ENCODE data around the gene SPTBN2. TPM values are rescaled to one million over a fixed set of nuclear protein-coding genes. Genes with fewer than 3 reads are reported as not detected.
A peak's percentile ranks its signal among the peaks of the same experiment; 100 is the strongest.

The SPTBN2 gene
- total and polyA plus RNA-seq, 2 experiments from 2014 or later, result 0.22 TPM; not detected in 1

GRCh38 chr11:66653123-66653522, 75.9 kb downstream of the SPTBN2 start:
- peak; percentile 47 for DNase-seq
- Histone ChIP-seq H3F3A (ENCODE audit: insufficient read depth) (peaks cover 34% of the 10 kb centered on the region), H3K4me2 (ENCODE audit: unreplicated experiment) (no peak overlapping the region), H3K9ac (no peak overlapping the region), H3K36me3 (ENCODE audit: low read depth) (peaks cover 23% of the 10 kb centered on the region), H3K4me1 (ENCODE audit: insufficient read depth) (0 out of 2 replicates have a peak, but pooled peaks cover 4% of the 10 kb centered on the region), H3K9me3 (ENCODE audit: low read depth) (no peaks in the 10 kb centered on the region), H3K9me2 (ENCODE audit: insufficient read depth) (no peaks in the 10 kb centered on the region), H3K4me3 (no peak overlapping the region), H4K20me1 (ENCODE audit: insufficient read depth) (peaks cover 7% of the 10 kb centered on the region; the same call in 1 of the 2 replicates), H3K27ac (peak overlapping the region; percentile 33; the same call in 1 of the 2 replicates), H3K79me2 (ENCODE audit: insufficient read depth) (peaks cover 97% of the 10 kb centered on the region), H2AFZ (no peak overlapping the region), H3K27me3 (replicated peaks; ENCODE audit: insufficient read depth) (no peaks in the 10 kb centered on the region)
- TF ChIP-seq EZH2phosphoT487 (IDR thresholded peaks at IDR 0.05; ENCODE audit: insufficient read depth, low read depth) (no peak), EZH2 (IDR thresholded peaks at IDR 0.05; ENCODE audit: insufficient read depth, poor library complexity, severe bottlenecking) (no peak)
- 87 to 94% methylated on average over 6 of the region's 6 CpGs for WGBS, 2 experiments (ENCODE audit: low coverage in 1 of 2, low lambda C conversion rate in 2 of 2, missing lambda C conversion rate in 2 of 2)
- in situ Hi-C loops (cut with MboI), result no loop called here

DNA sequence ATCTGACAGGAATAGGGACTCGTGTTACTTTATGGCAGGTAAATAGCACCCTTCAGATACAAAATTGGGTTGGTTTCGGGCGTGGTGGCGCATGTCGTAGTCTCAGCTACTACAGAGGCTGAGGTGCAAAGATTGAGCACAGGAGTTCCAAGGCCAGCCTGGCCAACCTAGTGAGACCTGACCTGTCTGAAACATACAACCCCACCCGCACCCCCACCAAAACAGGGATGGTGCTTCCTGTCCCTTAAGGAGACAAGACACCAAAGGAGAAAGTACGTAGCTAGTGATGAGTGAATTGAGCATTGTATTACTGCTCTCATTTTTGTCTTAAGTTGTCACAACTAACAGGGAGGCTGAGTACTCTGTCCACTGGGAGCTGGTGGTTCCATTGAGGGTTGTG, 76.4 kb downstream of the SPTBN2 start:
- no peak overlapping the region for H3K9ac ChIP-seq
- H3K4me2 ChIP-seq (ENCODE audit: unreplicated experiment), result no peak overlapping the region
- peaks cover 25% of the 10 kb centered on the region for H3K36me3 ChIP-seq (ENCODE audit: low read depth)
- H3K9me3 ChIP-seq (ENCODE audit: low read depth), result no peaks in the 10 kb centered on the region
- 0 out of 2 replicates have a peak, but pooled peaks cover 4% of the 10 kb centered on the region for H3K4me1 ChIP-seq (ENCODE audit: insufficient read depth)
- peaks cover 7% of the 10 kb centered on the region; the same call in 1 of the 2 replicates for H4K20me1 ChIP-seq (ENCODE audit: insufficient read depth)
- H3K9me2 ChIP-seq (ENCODE audit: insufficient read depth), result no peaks in the 10 kb centered on the region
- H3K79me2 ChIP-seq (ENCODE audit: insufficient read depth), result peaks cover 97% of the 10 kb centered on the region
- H3K27ac ChIP-seq, result no peak overlapping the region; the same call in 1 of the 2 replicates
- H3K4me3 ChIP-seq, result no peak overlapping the region
- WGBS, 2 experiments (ENCODE audit: low coverage in 1 of 2, low lambda C conversion rate in 2 of 2, missing lambda C conversion rate in 2 of 2), result 92 to 93% methylated on average over 7 of the region's 7 CpGs
- no peak for TF ChIP-seq EZH2 (IDR thresholded peaks at IDR 0.05; ENCODE audit: insufficient read depth, poor library complexity, severe bottlenecking)
- TF ChIP-seq EZH2phosphoT487 (IDR thresholded peaks at IDR 0.05; ENCODE audit: insufficient read depth, low read depth), result no peak
- in situ Hi-C loops (cut with MboI), result no loop called here
- H2AFZ ChIP-seq, result no peak overlapping the region
- DNase-seq, result no peak
- no peaks in the 10 kb centered on the region for H3K27me3 ChIP-seq (replicated peaks; ENCODE audit: insufficient read depth)
- H3F3A ChIP-seq (ENCODE audit: insufficient read depth), result peaks cover 36% of the 10 kb centered on the region

- Histone ChIP-seq H3F3A (ENCODE audit: insufficient read depth) (peaks cover 45% of the 10 kb centered on the region), H3K79me2 (ENCODE audit: insufficient read depth) (peaks cover 99% of the 10 kb centered on the region), H3K4me2 (ENCODE audit: unreplicated experiment) (no peak overlapping the region), H3K27me3 (replicated peaks; ENCODE audit: insufficient read depth) (no peaks in the 10 kb centered on the region), H4K20me1 (ENCODE audit: insufficient read depth) (peaks cover 13% of the 10 kb centered on the region; the same call in 1 of the 2 replicates), H3K27ac (peak overlapping the region; percentile 9; the same call in 1 of the 2 replicates), H2AFZ (no peak overlapping the region), H3K4me3 (no peak overlapping the region), H3K9me3 (ENCODE audit: low read depth) (no peaks in the 10 kb centered on the region), H3K9me2 (ENCODE audit: insufficient read depth) (no peaks in the 10 kb centered on the region), H3K9ac (no peak overlapping the region), H3K4me1 (ENCODE audit: insufficient read depth) (0 out of 2 replicates have a peak, but pooled peaks cover 4% of the 10 kb centered on the region), H3K36me3 (ENCODE audit: low read depth) (peaks cover 41% of the 10 kb centered on the region)
- TF ChIP-seq EZH2phosphoT487 (IDR thresholded peaks at IDR 0.05; ENCODE audit: insufficient read depth, low read depth) (no peak), EZH2 (IDR thresholded peaks at IDR 0.05; ENCODE audit: insufficient read depth, poor library complexity, severe bottlenecking) (no peak)
- DNase-seq, result peak; percentile 34
- 62 to 63% methylated on average over 2 of the region's 2 CpGs for WGBS, 2 experiments (ENCODE audit: low coverage in 1 of 2, low lambda C conversion rate in 2 of 2, missing lambda C conversion rate in 2 of 2)
- in situ Hi-C loops (cut with MboI), result no loop called here
Measured at GRCh38 chr11:66651016-66651415, 78.0 kb downstream of the SPTBN2 start.

DNA sequence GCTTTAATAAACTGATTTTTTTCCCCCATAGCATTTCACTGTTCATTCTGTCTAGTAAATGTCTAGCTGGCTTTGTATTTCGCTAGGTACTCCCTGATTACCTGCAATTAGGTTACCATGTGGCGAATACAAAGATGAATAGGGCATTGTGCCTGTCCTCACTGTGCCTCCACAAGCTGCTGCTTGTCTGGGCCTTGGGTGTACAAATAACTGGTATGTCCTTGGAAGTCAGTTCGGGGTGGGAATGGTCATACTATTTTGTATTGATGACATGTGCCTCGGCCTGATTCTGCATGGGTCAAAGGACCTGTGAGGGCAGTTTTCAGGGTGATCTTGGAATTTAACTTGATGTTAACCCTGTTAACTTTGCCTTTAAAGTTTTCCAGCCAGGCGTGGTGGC, 79.1 kb downstream of the SPTBN2 start:
- Histone ChIP-seq H2AFZ (no peak overlapping the region), H3K4me2 (ENCODE audit: unreplicated experiment) (no peak overlapping the region), H3K27ac (no peak overlapping the region), H3K4me3 (no peak overlapping the region), H3K9ac (no peak overlapping the region), H3K4me1 (ENCODE audit: insufficient read depth) (peaks cover 12% of the 10 kb centered on the region), H3F3A (ENCODE audit: insufficient read depth) (peaks cover 54% of the 10 kb centered on the region), H3K9me3 (ENCODE audit: low read depth) (no peaks in the 10 kb centered on the region), H4K20me1 (ENCODE audit: insufficient read depth) (peaks cover 17% of the 10 kb centered on the region; the same call in 1 of the 2 replicates), H3K27me3 (replicated peaks; ENCODE audit: insufficient read depth) (no peaks in the 10 kb centered on the region), H3K36me3 (ENCODE audit: low read depth) (peaks cover 52% of the 10 kb centered on the region), H3K79me2 (ENCODE audit: insufficient read depth) (peaks cover 99% of the 10 kb centered on the region), H3K9me2 (ENCODE audit: insufficient read depth) (no peaks in the 10 kb centered on the region)
- in situ Hi-C loops (cut with MboI), result no loop called here
- no peak for TF ChIP-seq EZH2 (IDR thresholded peaks at IDR 0.05; ENCODE audit: insufficient read depth, poor library complexity, severe bottlenecking)
- TF ChIP-seq EZH2phosphoT487 (IDR thresholded peaks at IDR 0.05; ENCODE audit: insufficient read depth, low read depth), result no peak
- 94 to 98% methylated on average over 5 of the region's 5 CpGs for WGBS, 2 experiments (ENCODE audit: low coverage in 1 of 2, low lambda C conversion rate in 2 of 2, missing lambda C conversion rate in 2 of 2)
- DNase-seq, result no peak
